ENCODE data around the gene CERT1.
"Not testable (repeated sequence)": the region's sequence is repeated elsewhere in the genome, so short reads cannot be mapped to it uniquely, and the experiment has no call there.

The CERT1 gene

DNA sequence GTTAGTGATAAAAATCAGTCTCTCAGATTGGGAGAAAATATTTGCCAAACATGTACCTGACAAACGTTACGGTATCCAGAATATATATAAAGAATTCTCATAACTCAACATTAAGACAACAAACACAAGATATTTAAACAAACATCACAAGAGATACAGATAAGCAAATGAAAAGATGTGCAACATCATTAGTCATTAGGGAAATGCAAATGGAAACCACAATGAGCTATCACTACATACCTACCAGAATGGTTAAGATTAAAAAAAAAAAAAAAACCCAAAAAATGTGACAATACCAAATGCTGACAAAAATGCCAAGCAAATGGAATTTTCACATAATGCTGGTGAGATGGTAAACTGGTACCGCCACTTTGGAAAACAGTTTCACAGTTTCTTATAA lies 15.4 kb downstream of the CERT1 start:
- Histone ChIP-seq H3K9me3 (ENCODE audit: low read length) (no peaks in the 10 kb centered on the region), H3K4me3 (ENCODE audit: low read depth, low read length, poor library complexity, severe bottlenecking) (no peak overlapping the region), H3K4me1 (ENCODE audit: insufficient read depth, low read length, severe bottlenecking) (no peaks in the 10 kb centered on the region), H3K36me3 (ENCODE audit: insufficient read depth, low read length) (peaks cover 53% of the 10 kb centered on the region), H3K9ac (ENCODE audit: low read length) (no peak overlapping the region), H3K27me3 (ENCODE audit: insufficient read depth, low read length) (no peaks in the 10 kb centered on the region), H3K9me2 (ENCODE audit: low read depth, low read length) (no peaks in the 10 kb centered on the region), H3K4me2 (ENCODE audit: low read length) (no peak overlapping the region), H3K27ac (ENCODE audit: low read depth, low read length, poor library complexity, severe bottlenecking) (no peak overlapping the region), H4K20me1 (ENCODE audit: insufficient read depth, low read length) (no peaks in the 10 kb centered on the region), H3F3A (ENCODE audit: insufficient read depth, low read length) (no peaks in the 10 kb centered on the region), H2AFZ (ENCODE audit: low read length) (no peak overlapping the region), H3K79me2 (ENCODE audit: insufficient read depth, low read length) (no peaks in the 10 kb centered on the region)
- TF ChIP-seq EZH2 (IDR thresholded peaks at IDR 0.05; ENCODE audit: borderline replicate concordance, low read length) (no peak), CTCF (IDR thresholded peaks at IDR 0.05; ENCODE audit: low read length) (no peak)

- peaks cover 3% of the 10 kb centered on the region; the same call in 1 of the 2 replicates for H3K79me2 ChIP-seq (ENCODE audit: insufficient read depth, low read length)
- H3K4me1 ChIP-seq (ENCODE audit: insufficient read depth, low read length, severe bottlenecking), result no peaks in the 10 kb centered on the region
- H3K27me3 ChIP-seq (ENCODE audit: insufficient read depth, low read length), result no peaks in the 10 kb centered on the region
- H3K9me2 ChIP-seq (ENCODE audit: low read depth, low read length), result no peaks in the 10 kb centered on the region
- no peak overlapping the region for H3K9ac ChIP-seq (ENCODE audit: low read length)
- no peak overlapping the region for H3K27ac ChIP-seq (ENCODE audit: low read depth, low read length, poor library complexity, severe bottlenecking)
- H4K20me1 ChIP-seq (ENCODE audit: insufficient read depth, low read length), result no peaks in the 10 kb centered on the region
- peaks cover 28% of the 10 kb centered on the region for H3K36me3 ChIP-seq (ENCODE audit: insufficient read depth, low read length)
- no peak overlapping the region for H2AFZ ChIP-seq (ENCODE audit: low read length)
- TF ChIP-seq CTCF (IDR thresholded peaks at IDR 0.05; ENCODE audit: low read length) (no peak), EZH2 (IDR thresholded peaks at IDR 0.05; ENCODE audit: borderline replicate concordance, low read length) (no peak)
- peaks cover 6% of the 10 kb centered on the region; the same call in 1 of the 2 replicates for H3K9me3 ChIP-seq (ENCODE audit: low read length)
- no peak overlapping the region for H3K4me3 ChIP-seq (ENCODE audit: low read depth, low read length, poor library complexity, severe bottlenecking)
- H3K4me2 ChIP-seq (ENCODE audit: low read length), result no peak overlapping the region
- H3F3A ChIP-seq (ENCODE audit: insufficient read depth, low read length), result no peaks in the 10 kb centered on the region
These were observed 19.8 kb downstream of the CERT1 start for GRCh38 chr5:75491621-75492020.

DNA sequence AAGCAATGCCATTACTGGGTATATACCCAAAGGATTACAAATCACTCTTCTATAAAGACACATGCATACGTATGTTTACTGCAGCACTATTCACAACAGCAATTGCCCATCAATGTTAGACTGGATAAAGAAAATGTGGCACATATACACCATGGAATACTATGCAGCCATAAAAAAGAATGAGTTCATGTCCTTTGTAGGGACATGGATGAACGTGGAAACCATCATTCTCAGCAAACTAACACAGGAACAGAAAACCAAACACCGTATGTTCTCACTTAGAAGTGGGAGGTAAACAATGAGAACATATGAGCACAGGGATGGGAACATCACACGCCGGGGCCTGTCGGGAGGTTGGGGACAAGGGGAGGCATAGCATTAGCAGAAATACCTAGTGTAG lies 21.6 kb downstream of the CERT1 start:
- not testable (repeated sequence) for H4K20me1 ChIP-seq (ENCODE audit: insufficient read depth, low read length); H3K9me2 ChIP-seq (ENCODE audit: low read depth, low read length); H3K9ac ChIP-seq (ENCODE audit: low read length); H3K27me3 ChIP-seq (ENCODE audit: insufficient read depth, low read length); H2AFZ ChIP-seq (ENCODE audit: low read length); H3K4me3 ChIP-seq (ENCODE audit: low read depth, low read length, poor library complexity, severe bottlenecking); H3K4me1 ChIP-seq (ENCODE audit: insufficient read depth, low read length, severe bottlenecking); H3F3A ChIP-seq (ENCODE audit: insufficient read depth, low read length); H3K9me3 ChIP-seq (ENCODE audit: low read length); H3K4me2 ChIP-seq (ENCODE audit: low read length); H3K27ac ChIP-seq (ENCODE audit: low read depth, low read length, poor library complexity, severe bottlenecking)
- Histone ChIP-seq H3K36me3 (ENCODE audit: insufficient read depth, low read length) (peaks cover 27% of the 10 kb centered on the region), H3K79me2 (ENCODE audit: insufficient read depth, low read length) (peaks cover 18% of the 10 kb centered on the region)

GRCh38 chr5:75484605-75485004 lies 26.8 kb downstream of the CERT1 start:
- no peak overlapping the region for H2AFZ ChIP-seq (ENCODE audit: low read length)
- no peaks in the 10 kb centered on the region for H3K4me1 ChIP-seq (ENCODE audit: insufficient read depth, low read length, severe bottlenecking)
- TF ChIP-seq CTCF (IDR thresholded peaks at IDR 0.05; ENCODE audit: low read length), result no peak
- no peak for TF ChIP-seq EZH2 (IDR thresholded peaks at IDR 0.05; ENCODE audit: borderline replicate concordance, low read length)
- peaks cover 16% of the 10 kb centered on the region for H3K9me3 ChIP-seq (ENCODE audit: low read length)
- peaks cover 23% of the 10 kb centered on the region for H3K36me3 ChIP-seq (ENCODE audit: insufficient read depth, low read length)
- no peaks in the 10 kb centered on the region for H3K9me2 ChIP-seq (ENCODE audit: low read depth, low read length)
- no peaks in the 10 kb centered on the region for H4K20me1 ChIP-seq (ENCODE audit: insufficient read depth, low read length)
- no peak overlapping the region for H3K9ac ChIP-seq (ENCODE audit: low read length)
- no peaks in the 10 kb centered on the region for H3K27me3 ChIP-seq (ENCODE audit: insufficient read depth, low read length)
- H3K4me2 ChIP-seq (ENCODE audit: low read length), result no peak overlapping the region
- no peak overlapping the region for H3K27ac ChIP-seq (ENCODE audit: low read depth, low read length, poor library complexity, severe bottlenecking)
- H3K4me3 ChIP-seq (ENCODE audit: low read depth, low read length, poor library complexity, severe bottlenecking), result no peak overlapping the region
- peaks cover 30% of the 10 kb centered on the region for H3K79me2 ChIP-seq (ENCODE audit: insufficient read depth, low read length)
- no peaks in the 10 kb centered on the region; the same call in none of the 2 replicates for H3F3A ChIP-seq (ENCODE audit: insufficient read depth, low read length)

All from OCI-LY1 (cell line).